Adrenal gland (tissue), 12 donors: Measurements from ENCODE around the gene THRA. TPM values are rescaled to one million over a fixed set of nuclear protein-coding genes. Genes with fewer than 3 reads are reported as not detected.

Experiments used
- DNase-seq, 7 donors: peaks; one replicate each; pipeline ENCODE4 v3.0.0-alpha.2; 2019 to 2020
- H3K27ac ChIP-seq, 5 donors: fragments of 200-600 bp; sonication (generic) in 4 of 5; 1 replicate in 3 of 5; 2 replicates in 2 of 5; pipeline versions ENCODE4 v1.5.1 to v1.8.0; 2016 to 2020; ENCODE audit warnings: mild to moderate bottlenecking in 1 of 5
- H3K27me3 ChIP-seq: fragments of 200-600 bp; 2 replicates; pipeline ENCODE4 v1.8.0; 2021
- H3K36me3 ChIP-seq, 2 donors: fragments of 200-600 bp; replicated peaks in 1 of 2; 1 replicate in 1 of 2; 2 replicates in 1 of 2; pipeline versions ENCODE4 v1.5.1 to v1.8.0; 2018 to 2022
- H3K4me1 ChIP-seq, 2 donors: fragments of 200-600 bp; replicated peaks in 1 of 2; 1 replicate in 1 of 2; 2 replicates in 1 of 2; pipeline versions ENCODE4 v1.5.1 to v1.8.0; 2018 to 2021
- H3K4me3 ChIP-seq, 4 donors: fragments of 200-600 bp; sonication (generic) in 3 of 4; one replicate each; pipeline ENCODE4 v1.5.1; 2016 to 2018
- H3K9me3 ChIP-seq, 3 donors: fragments of 200-600 bp; sonication (generic) in 1 of 3; replicated peaks in 1 of 3; 1 replicate in 2 of 3; 2 replicates in 1 of 3; pipeline versions ENCODE4 v1.5.1 to v1.8.0; 2016 to 2021
- CTCF ChIP-seq, 6 experiments: fragments of 450-650 bp in 4 of 6; fragments of 200-600 bp in 2 of 6; sonication (generic) in 1 of 6; IDR thresholded peaks; 1 replicate in 5 of 6; 2 replicates in 1 of 6; pipeline versions ENCODE4 v1.5.1 to v1.8.0; 2016 to 2021; ENCODE audit warnings: antibody characterized with exemption in 6 of 6, mild to moderate bottlenecking in 2 of 6, moderate library complexity in 1 of 6
- POLR2A ChIP-seq, 2 donors: fragments of 450-650 bp; IDR thresholded peaks; one replicate each; pipeline ENCODE4 v1.6.1; 2017; ENCODE audit warnings: antibody characterized with exemption in 2 of 2, mild to moderate bottlenecking in 2 of 2, moderate library complexity in 1 of 2
- WGBS, 4 donors: extraction: QIAGEN DNeasy Blood & Tissue Kit in 2 of 4; methylation state at CpG; one replicate each; pipeline versions ENCODE4 v1.1.5 to v1.1.7; 2013 to 2017; 5-methylcytosine and 5-hydroxymethylcytosine counted together
- intact Hi-C, 2 donors: fragments of 100-400 bp; cut with DNase I; formaldehyde crosslinking; loops; one replicate each; pipeline versions ENCODE4 v1.14.1 to v1.15.0; 2022 to 2023
- polyA plus RNA-seq, 3 donors: library from polyadenylated mRNA; stranded (reverse); fragments of 200-250 nt in 2 of 3; fragments of 350-450 nt in 1 of 3; fragmentation: Illumina TruSeq in 1 of 3; extraction: RNeasy Lipid Tissue Mini Kit (QIAGEN cat#74804) in 1 of 3; gene quantifications; one replicate each; pipeline ENCODE4 v1.2.3, GENCODE V29; 2013 to 2014
- total RNA-seq, 9 donors: library from RNA; depleted of rRNA in 4 of 9; stranded (reverse); fragments of >200 nt in 4 of 9; fragments of 120-200 nt in 1 of 9; fragmentation: NEBNext Ultra II Directional in 1 of 9; extraction: Animal tissue kit (Norgen Biotek cat#: 25700) in 1 of 9; gene quantifications; one replicate each; pipeline versions ENCODE4 v1.1.0 to v1.2.4, GENCODE V29; 2013 to 2023
- donor health status: healthy with polysubstance abuse.
- donor health status: Bipolar disorder and iron deficiency.
- donor health status: DM: yes; HTN: yes; CAD: no.
- donor health status: DM: no; HTN: no; CAD: no.
- donor health status: DM: no; HTN: no; CAD: no.
- donor health status: DM: yes; HTN: yes; CAD: no.

THRA gene
- total and polyA plus RNA-seq, 12 donors: 39.2 to 110 (median 65.8) TPM

- Histone ChIP-seq H3K4me1 (peaks cover 0 to 11% of the 10 kb centered on the region in 2 donors), H3K9me3 (no peaks in the 10 kb centered on the region), H3K4me3 (no peak overlapping the region), H3K27ac (no peak overlapping the region), H3K27me3 (no peaks in the 10 kb centered on the region), H3K36me3 (peaks cover 0 to 24% of the 10 kb centered on the region in 2 donors)
- intact Hi-C loops: loop anchor here in 1 of 2 donors (10.0 kb wide), 1 partner anchor 56 kb away; the partner anchor contains the start of gene PSMD3
- 89 to 97% (median 96%) methylated on average over 2 of the region's 2 CpGs for WGBS, 4 donors
- no peak for TF ChIP-seq POLR2A (IDR thresholded peaks at IDR 0.05)
- TF ChIP-seq CTCF (IDR thresholded peaks at IDR 0.05): no peak
- no peak for DNase-seq
These were observed 21.6 kb upstream of the THRA start for GRCh38 chr17:40041196-40041595.

- peaks cover 0 to 8% of the 10 kb centered on the region in 2 donors for H3K4me1 ChIP-seq
- WGBS, 4 donors: 73 to 88% (median 80%) methylated on average over 4 to 6 of the region's 6 CpGs
- H3K9me3 ChIP-seq: no peaks in the 10 kb centered on the region
- intact Hi-C loops: loop anchor here in 1 of 2 donors (10.0 kb wide), 1 partner anchor 118 kb away; the partner anchor contains the start of gene RAPGEFL1
- peaks cover 0 to 10% of the 10 kb centered on the region in 2 donors for H3K36me3 ChIP-seq
- no peaks in the 10 kb centered on the region for H3K27me3 ChIP-seq
- no peak overlapping the region for H3K4me3 ChIP-seq
- TF ChIP-seq POLR2A (IDR thresholded peaks at IDR 0.05) (no peak), CTCF (IDR thresholded peaks at IDR 0.05) (no peak)
- no peak overlapping the region for H3K27ac ChIP-seq
- no peak for DNase-seq
These were observed 6.3 kb upstream of the THRA start for GRCh38 chr17:40056379-40057015.

- no peaks in the 10 kb centered on the region for H3K9me3 ChIP-seq
- no peak for DNase-seq
- TF ChIP-seq POLR2A (IDR thresholded peaks at IDR 0.05): no peak
- TF ChIP-seq CTCF (IDR thresholded peaks at IDR 0.05): no peak
- no peak overlapping the region for H3K4me3 ChIP-seq
- 56 to 64% (median 60%) methylated on average over 8 of the region's 8 CpGs for WGBS, 4 donors
- peaks cover 0 to 10% of the 10 kb centered on the region in 2 donors for H3K4me1 ChIP-seq
- intact Hi-C loops: loop anchor here (2.0 to 10.0 kb wide), 2 partner anchors 33 to 117 kb away; partner anchors contain the start of gene RAPGEFL1 (in 1 of the 2)
- no peaks in the 10 kb centered on the region for H3K27me3 ChIP-seq
- H3K36me3 ChIP-seq: no peaks in the 10 kb centered on the region
- H3K27ac ChIP-seq: peak overlapping the region in 4 of 5 donors; percentile 41 to 64 (median 56)
These were observed 4.5 kb upstream of the THRA start for GRCh38 chr17:40058186-40058784.

GRCh38 chr17:40058865-40059264 is 3.9 kb upstream of the THRA start:
- intact Hi-C loops: loop anchor here (2.0 to 10.0 kb wide), 2 partner anchors 32 to 116 kb away; partner anchors contain the start of gene RAPGEFL1 (in 1 of the 2)

More at GRCh38 chr17:40058865-40059264, 3.9 kb upstream of the THRA start:
- Histone ChIP-seq H3K27ac (peak overlapping the region in 3 of 5 donors; percentile 41 to 64 (median 60)), H3K36me3 (no peaks in the 10 kb centered on the region), H3K9me3 (no peaks in the 10 kb centered on the region), H3K4me3 (no peak overlapping the region), H3K4me1 (peaks cover 0 to 4% of the 10 kb centered on the region in 2 donors), H3K27me3 (no peaks in the 10 kb centered on the region)
- DNase-seq: no peak
- TF ChIP-seq CTCF (IDR thresholded peaks at IDR 0.05) (no peak), POLR2A (IDR thresholded peaks at IDR 0.05) (no peak)
- whole genome bisulfite sequencing, 4 donors: 84 to 94% (median 92%) methylated on average over 1 of the region's 1 CpG
